Measurements from ENCODE around the gene SLC30A1. TPM values are rescaled to one million over a fixed set of nuclear protein-coding genes. Genes with fewer than 3 reads are reported as not detected.
A peak's percentile ranks its signal among the peaks of the same experiment; 100 is the strongest.
"Not testable (repeated sequence)": the region's sequence is repeated elsewhere in the genome, so short reads cannot be mapped to it uniquely, and the experiment has no call there.

The SLC30A1 gene
- total RNA-seq, 1 experiment from 2014 or later = 21.3 TPM

DNA sequence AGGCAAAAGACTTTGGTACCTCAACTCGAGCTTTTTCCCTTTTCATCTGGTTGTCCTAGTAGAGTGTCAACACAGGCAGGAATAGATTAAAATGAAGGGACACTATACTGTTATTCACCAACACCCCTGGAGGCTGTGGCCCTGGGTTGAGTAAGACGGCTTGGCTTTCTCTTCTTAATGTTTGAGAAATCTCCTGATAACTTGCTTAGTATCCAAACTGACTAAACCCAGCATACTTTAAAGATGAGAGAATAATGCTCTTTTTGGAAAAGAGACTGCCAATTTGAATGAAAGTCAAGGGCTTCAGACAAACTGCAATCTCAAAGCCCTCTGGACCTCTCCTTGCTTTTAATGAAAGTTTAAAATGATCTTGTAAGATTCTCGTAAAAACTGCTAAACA lies 2.6 kb upstream of the SLC30A1 start:
- no peak overlapping the region for H3K27ac ChIP-seq

DNA sequence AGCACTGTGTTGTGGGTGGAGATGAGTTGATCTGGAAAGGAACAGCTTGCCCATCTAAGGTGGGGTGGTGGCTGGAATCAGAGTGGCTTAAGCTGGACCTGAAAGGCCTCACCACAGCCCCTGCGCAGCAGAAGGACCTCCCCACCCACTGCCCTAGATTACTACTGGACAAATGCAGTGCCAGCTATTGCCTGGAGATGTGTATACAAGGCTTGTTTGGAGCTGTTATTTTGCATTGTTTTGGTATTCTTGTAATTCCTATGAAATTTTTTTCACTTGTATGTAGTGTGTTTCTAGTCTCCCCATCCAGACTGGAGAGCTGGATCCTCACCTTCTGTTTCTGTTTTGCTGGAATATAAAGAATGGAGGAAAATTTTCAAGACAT lies 1.3 kb upstream of the SLC30A1 start:
- Histone ChIP-seq H3K36me3 (peaks cover 11% of the 10 kb centered on the region), H3K9me3 (replicated peaks) (no peaks in the 10 kb centered on the region), H3K27ac (no peak overlapping the region), H3K27me3 (no peaks in the 10 kb centered on the region), H3K4me1 (peaks cover 4% of the 10 kb centered on the region; the same call in 1 of the 2 replicates), H3K4me3 (no peak overlapping the region)
- no peak for DNase-seq

More for the DNA sequence above, 2.6 kb upstream of the SLC30A1 start:
- Histone ChIP-seq H3K9me3 (replicated peaks) (no peaks in the 10 kb centered on the region), H3K27me3 (no peaks in the 10 kb centered on the region), H3K4me1 (peaks cover 4% of the 10 kb centered on the region; the same call in 1 of the 2 replicates), H3K36me3 (no peaks in the 10 kb centered on the region; the same call in 1 of the 2 replicates), H3K4me3 (no peak overlapping the region)
- no peak for DNase-seq

DNA sequence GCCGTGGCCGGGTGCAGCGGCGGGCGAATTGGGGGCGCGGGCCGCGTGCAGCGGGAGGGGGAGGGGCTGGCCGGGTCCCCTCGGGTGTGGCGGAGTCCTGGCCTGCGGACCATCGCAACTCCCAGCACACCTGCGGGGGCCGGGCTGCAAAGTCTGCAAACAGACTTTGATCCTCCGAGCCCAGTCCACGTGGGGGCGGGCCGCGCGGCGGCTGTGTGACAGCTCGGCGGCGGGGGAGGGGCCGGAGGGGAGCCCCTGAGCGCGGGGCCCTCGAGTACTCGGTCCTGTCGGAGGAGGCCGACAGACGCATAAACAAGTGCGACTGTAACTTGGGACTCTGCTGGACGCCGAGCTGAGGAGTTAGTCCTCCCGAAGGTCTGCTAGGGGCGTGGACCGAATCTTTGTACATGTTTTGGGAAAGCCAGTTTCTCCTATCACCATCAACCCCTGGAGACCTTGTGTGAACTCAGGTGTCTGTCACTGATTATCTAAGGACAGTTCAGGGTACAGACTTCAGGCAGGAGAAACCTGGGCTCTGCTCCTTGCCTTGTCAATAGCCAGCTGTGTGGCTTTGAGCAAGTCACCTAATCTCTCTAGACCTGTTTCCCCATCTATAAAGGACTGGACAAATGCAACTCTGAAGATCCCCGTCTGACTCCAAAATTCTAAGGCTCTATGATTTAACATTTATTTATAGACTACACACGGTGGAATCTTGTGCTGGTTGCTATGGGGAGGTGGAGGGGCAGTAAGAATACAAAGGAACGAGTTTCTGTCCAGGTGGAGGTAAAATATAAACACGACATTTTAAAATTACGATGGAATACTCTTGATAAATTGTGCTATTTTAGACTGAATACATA lies 710 bp upstream of the SLC30A1 start:
- H3K4me1 ChIP-seq = peaks cover 4% of the 10 kb centered on the region; the same call in 1 of the 2 replicates
- no peaks in the 10 kb centered on the region for H3K27me3 ChIP-seq
- peak; percentile 72 to 74 for DNase-seq
- H3K27ac ChIP-seq = no peak overlapping the region
- H3K36me3 ChIP-seq = peaks cover 18% of the 10 kb centered on the region
- H3K4me3 ChIP-seq = peak overlapping the region; percentile 93
- no peaks in the 10 kb centered on the region for H3K9me3 ChIP-seq (replicated peaks)

DNA sequence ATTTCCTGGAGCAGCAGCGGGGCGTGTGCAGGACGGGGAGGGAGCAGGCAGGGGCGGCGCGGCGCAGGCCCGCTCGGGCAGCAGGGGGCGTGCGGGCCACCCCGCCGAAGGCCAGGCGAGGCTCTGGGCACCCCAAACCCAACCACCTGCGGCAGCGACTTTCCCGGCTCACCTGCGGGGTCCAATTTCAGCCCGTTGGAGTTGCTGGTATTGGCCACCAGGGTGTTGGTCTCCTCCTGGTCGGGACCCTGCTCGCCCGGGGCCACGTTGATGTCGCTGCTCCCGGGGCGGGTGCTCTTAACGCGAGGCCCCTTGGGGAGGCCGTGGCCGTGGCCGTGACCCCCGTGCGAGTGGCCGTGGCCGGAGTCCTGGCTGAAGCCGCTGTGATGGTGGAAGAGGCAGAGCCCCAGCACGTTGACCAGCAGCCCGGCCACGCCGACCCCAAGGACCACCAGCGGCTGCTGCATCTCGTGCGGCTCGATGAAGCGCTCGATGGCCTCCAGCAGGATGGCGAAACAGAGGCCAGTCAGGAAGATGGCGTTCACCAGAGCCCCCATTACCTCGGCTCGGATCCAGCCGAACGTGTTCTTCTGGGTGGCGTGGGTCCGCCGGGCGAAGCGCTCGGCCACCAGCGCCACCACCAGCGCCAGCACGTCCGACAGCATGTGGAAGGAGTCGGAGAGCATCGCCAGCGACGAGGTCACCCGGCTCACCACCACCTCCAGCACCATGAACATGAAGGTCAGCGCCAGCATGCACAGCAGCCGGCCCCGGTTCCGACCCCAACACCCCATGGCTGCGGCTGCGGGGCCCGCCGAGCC lies 932 bp downstream of the SLC30A1 start:
- DNase-seq = peak; percentile 72 to 82
- H3K4me1 ChIP-seq = peaks cover 4% of the 10 kb centered on the region; the same call in 1 of the 2 replicates
- no peaks in the 10 kb centered on the region for H3K27me3 ChIP-seq
- H3K36me3 ChIP-seq = peaks cover 26% of the 10 kb centered on the region
- no peaks in the 10 kb centered on the region for H3K9me3 ChIP-seq (replicated peaks)
- H3K4me3 ChIP-seq = peak overlapping the region; percentile 93
- H3K27ac ChIP-seq = no peak overlapping the region; the same call in 1 of the 2 replicates

DNA sequence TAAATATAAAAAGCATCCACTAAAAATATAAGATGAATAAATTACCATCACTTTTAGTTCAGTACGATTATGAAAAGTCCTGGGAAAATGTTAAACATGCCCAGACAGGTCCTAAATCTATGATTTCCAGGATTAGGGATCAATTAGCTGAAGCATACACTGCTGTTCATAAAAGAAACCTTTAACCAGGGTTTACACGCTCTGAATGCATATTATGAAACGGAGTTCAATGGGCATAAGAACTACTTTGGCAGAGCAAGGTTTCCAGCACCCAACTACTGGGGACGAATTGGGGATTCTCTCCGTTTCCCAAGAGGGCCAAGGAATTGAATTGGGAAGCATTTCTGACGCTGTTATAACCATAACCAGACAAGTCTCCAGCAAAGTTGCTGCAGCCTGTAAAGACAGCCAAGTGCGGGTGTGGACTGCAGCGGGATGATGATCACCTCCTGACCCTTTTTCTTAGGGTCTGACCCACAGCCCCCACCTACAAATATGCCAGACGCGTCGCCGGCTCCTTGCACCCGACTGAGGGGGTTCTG lies 1.6 kb downstream of the SLC30A1 start:
- Histone ChIP-seq H3K27ac (no peak overlapping the region), H3K9me3 (replicated peaks) (no peaks in the 10 kb centered on the region), H3K4me1 (peaks cover 4% of the 10 kb centered on the region; the same call in 1 of the 2 replicates), H3K4me3 (peak overlapping the region; percentile 93), H3K27me3 (no peaks in the 10 kb centered on the region), H3K36me3 (peaks cover 33% of the 10 kb centered on the region)
- no peak for DNase-seq

DNA sequence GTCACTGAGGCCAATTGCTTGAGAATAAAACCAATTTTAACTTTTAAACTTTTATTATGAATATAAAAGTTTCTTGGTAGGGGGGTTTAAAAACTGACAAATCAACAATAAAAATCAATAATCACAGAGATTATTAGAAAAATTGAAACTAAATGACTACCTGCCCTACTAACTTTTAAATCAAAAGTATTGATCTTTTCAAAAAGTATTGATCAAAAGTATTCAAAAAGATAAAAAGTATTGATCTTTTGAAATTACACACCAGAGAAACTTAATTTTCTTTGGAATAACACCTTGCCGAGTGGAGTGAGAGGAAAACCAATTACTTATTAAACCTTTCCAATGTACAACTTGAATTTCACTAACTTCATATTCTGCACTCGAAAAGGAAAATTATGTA lies 2.2 kb downstream of the SLC30A1 start:
- Histone ChIP-seq H3K4me3 (peak overlapping the region; percentile 93), H3K4me1 (peaks cover 4% of the 10 kb centered on the region; the same call in 1 of the 2 replicates), H3K36me3 (peaks cover 38% of the 10 kb centered on the region), H3K27ac (no peak overlapping the region), H3K9me3 (replicated peaks) (no peaks in the 10 kb centered on the region), H3K27me3 (no peaks in the 10 kb centered on the region)
- DNase-seq = no peak

DNA sequence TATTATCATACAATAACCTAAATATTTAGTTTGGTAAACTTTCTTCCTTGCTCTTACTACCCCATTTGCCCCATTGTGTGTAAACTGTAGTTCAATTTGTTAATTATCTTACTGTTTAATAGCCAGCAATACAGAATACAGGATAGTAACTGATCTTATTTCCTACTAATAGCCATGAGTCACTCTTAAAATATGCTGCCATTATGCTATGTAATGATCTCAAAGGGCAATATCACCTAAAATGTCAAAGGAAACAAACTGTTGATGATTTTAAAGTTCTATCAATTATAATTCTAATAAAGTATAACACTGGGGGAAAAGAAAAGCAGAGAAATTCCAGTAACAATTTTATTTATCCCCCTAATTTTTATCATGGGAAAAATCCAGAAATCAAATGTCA lies 4.3 kb downstream of the SLC30A1 start:
- H3K36me3 ChIP-seq = peaks cover 40% of the 10 kb centered on the region
- H3K4me1 ChIP-seq = peaks cover under 1% of the 10 kb centered on the region; the same call in 1 of the 2 replicates
- H3K4me3 ChIP-seq = no peak overlapping the region
- H3K9me3 ChIP-seq (replicated peaks) = no peaks in the 10 kb centered on the region
- H3K27ac ChIP-seq = no peak overlapping the region
- no peak for DNase-seq
- no peaks in the 10 kb centered on the region for H3K27me3 ChIP-seq

DNA sequence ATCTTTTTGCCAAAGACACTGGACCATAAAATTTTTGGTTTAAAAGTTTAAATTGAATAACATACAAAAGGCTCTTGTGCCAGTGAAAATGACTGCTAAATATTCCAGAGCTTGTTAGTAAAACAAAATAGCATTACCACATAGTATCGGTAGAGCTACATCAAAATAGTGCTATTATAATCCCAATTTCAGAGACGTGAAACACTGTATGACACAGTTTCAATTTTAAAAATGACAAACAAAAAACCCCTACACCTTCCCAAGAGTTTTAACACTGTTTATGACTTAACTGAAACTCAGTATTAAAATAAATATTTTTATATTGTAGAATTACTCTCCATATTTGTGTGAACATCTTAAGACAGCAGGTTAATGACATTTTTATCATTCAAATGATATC lies 7.0 kb downstream of the SLC30A1 start:
- Histone ChIP-seq H3K9me3 (replicated peaks) (no peaks in the 10 kb centered on the region), H3K27me3 (no peaks in the 10 kb centered on the region), H3K4me1 (no peaks in the 10 kb centered on the region), H3K4me3 (no peak overlapping the region), H3K36me3 (peaks cover 40% of the 10 kb centered on the region), H3K27ac (no peak overlapping the region)
- no peak for DNase-seq

DNA sequence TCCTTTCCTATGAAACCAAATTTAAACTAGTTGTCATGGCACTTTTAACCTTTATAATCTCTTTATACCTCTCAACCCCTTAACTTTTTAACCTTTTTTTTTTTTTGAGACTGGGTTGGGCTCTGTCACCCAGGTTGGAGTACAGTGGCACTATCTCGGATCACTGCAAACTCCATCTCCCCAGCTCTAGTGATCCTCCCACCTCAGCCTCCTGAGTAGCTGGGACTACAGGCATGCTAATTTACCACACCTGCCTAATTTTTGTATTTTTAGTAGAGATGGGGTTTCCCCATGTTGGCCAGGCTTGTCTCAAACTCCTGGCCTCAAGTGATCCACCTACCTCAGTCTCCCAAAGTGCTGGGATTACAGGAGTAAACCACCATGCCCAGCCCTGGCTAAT lies 8.6 kb downstream of the SLC30A1 start:
- not testable (repeated sequence) for DNase-seq; H3K4me3 ChIP-seq; H3K27ac ChIP-seq; H3K4me1 ChIP-seq; H3K27me3 ChIP-seq; H3K9me3 ChIP-seq (replicated peaks)
- H3K36me3 ChIP-seq = peaks cover 29% of the 10 kb centered on the region

DNA sequence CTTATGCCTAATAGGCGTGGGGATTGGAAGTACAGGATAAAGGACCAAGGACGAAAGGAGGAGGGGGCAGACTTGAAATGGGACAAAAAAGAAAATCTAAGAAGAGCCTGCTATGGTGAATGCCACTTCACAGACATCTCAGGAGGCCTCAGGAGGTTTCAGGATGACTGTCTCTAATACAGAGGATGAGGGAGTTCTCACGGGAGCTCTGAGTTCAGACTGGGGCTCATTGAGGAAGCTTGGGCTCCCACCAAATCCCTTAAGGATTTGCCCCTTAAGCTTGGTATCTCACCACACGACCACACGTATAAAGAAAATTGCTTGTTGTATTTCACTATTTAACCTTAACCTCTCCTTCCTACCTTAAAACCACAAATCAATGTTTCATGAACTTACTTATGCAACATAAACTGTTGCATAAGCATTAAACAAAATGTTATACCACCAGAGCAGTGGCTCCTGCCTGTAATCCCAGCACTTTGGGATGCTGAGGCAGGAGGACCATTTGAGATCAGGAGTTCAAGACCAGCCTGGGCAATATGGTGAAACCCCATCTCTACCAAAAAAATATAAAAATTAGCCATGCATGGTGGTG lies 12.4 kb downstream of the SLC30A1 start:
- H3K9me3 ChIP-seq (replicated peaks) = no peaks in the 10 kb centered on the region
- no peaks in the 10 kb centered on the region for H3K27me3 ChIP-seq
- no peak overlapping the region for H3K4me3 ChIP-seq
- no peak for DNase-seq
- no peak overlapping the region for H3K27ac ChIP-seq
- H3K36me3 ChIP-seq = peaks cover under 1% of the 10 kb centered on the region; the same call in 1 of the 2 replicates
- H3K4me1 ChIP-seq = no peaks in the 10 kb centered on the region

DNA sequence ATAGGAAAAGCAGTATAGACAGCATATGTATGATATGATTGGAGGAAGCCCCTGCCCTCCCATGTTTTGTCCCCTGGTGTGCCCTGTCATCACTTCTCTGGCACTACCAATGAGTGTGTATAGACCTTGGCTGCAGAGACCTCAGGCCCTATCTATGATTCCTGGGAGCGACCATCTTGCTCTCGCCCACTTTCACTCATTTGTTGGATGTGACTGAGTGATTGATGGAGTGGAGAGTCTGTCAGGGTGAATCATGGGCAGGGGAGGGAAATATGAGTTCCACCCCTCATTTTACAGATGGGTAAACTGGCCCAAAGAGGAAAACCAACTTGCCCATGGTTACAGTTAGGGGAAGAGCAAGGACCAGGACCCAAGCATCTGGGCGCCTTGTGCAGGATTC lies 14.9 kb downstream of the SLC30A1 start:
- Histone ChIP-seq H3K9me3 (replicated peaks) (no peaks in the 10 kb centered on the region), H3K4me3 (no peak overlapping the region), H3K4me1 (no peaks in the 10 kb centered on the region), H3K27me3 (no peaks in the 10 kb centered on the region), H3K36me3 (no peaks in the 10 kb centered on the region), H3K27ac (no peak overlapping the region)
- no peak for DNase-seq

DNA sequence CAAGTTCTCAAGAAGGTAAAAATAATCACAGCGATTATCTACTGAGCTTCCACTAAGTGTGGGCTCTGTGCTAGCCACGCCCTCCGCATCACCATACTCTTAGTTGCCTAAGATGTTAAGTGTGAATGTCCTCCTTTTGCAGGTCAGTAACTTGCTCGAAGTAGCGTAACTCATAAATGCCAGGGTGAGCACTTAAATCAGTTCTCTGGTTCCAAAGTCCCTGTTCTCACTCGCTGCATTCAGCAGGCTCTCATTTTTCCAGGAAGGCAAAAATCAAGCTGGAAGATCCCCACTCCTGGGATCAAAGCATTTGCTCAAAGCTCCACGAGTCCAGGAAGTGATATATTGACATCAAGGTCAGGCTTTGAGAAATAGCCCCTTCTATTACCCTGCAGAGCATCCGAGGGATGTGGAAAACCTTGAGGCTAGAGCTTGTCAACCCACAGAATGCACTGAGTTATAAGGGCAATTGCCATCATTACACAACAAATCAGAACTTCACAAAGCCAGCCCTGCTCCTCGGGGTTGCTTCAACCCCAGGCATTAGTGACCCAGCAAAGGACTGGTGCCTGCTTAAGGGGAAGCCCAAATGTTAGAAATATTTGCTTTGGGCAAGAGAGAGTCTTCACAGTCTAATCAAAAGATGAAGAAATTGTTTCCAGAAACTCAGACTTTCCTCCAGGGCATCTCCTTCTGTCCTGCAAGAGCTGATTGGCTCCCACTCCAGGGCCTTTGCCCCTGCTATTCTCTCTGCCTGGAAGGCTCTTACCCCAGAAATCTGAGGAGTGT lies 19.5 kb downstream of the SLC30A1 start:
- no peaks in the 10 kb centered on the region for H3K36me3 ChIP-seq
- H3K9me3 ChIP-seq (replicated peaks) = no peaks in the 10 kb centered on the region
- no peaks in the 10 kb centered on the region for H3K27me3 ChIP-seq
- H3K4me3 ChIP-seq = no peak overlapping the region
- H3K4me1 ChIP-seq = no peaks in the 10 kb centered on the region
- H3K27ac ChIP-seq = no peak overlapping the region
- no peak for DNase-seq

DNA sequence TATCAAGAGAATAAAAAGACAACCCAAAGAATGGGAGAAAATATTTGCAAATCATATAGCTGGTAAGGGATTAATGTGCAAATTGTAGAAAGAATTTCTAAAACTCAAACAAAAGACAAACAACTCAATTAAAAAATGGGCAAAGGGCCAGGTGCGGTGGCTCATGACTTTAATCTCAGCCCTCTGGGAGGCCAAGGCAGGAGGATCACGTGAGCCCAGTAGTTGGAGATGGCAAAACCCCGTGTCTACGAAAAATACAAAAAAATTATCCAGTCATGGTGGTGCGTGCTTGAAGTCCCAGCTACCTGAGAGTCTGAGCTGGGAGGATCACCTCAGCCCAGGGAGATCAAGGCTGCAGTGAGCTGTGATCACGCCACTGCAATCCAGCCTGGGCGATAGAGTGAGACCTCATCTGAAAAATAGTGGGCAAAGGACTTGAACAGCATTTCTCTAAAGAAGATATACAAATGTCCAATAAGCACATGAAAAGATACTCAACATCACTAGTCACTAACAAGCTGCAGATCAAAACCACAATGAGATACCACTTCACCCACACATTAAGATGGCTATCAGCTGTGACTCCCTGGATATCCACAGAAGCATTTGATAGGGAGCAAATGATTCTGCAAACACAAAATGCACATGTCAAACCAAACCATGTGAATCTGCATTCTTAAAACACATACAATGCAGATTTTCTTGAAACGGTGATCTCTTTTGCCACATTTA lies 20.9 kb downstream of the SLC30A1 start:
- no peaks in the 10 kb centered on the region for H3K36me3 ChIP-seq
- no peaks in the 10 kb centered on the region for H3K9me3 ChIP-seq (replicated peaks)
- H3K27ac ChIP-seq = no peak overlapping the region
- no peaks in the 10 kb centered on the region; the same call in 1 of the 2 replicates for H3K27me3 ChIP-seq
- no peak overlapping the region for H3K4me3 ChIP-seq
- no peak for DNase-seq
- H3K4me1 ChIP-seq = no peaks in the 10 kb centered on the region

Measured in SJCRH30 (cell line).